Esophagus muscularis mucosa (tissue), 4 donors: ENCODE data around the gene PPP1R1B.

ENCODE experiments used
- EP300 ChIP-seq: sonication (generic); formaldehyde crosslinking; IDR thresholded peaks from one replicate; pipeline ENCODE4 v1.6.1; 2017; ENCODE audit warnings: antibody characterized with exemption
- POLR2A ChIP-seq: fragments of 450-650 bp; IDR thresholded peaks from one replicate; pipeline ENCODE4 v1.6.1; 2017; ENCODE audit warnings: antibody characterized with exemption, moderate library complexity, mild to moderate bottlenecking, low read depth
- POLR2AphosphoS5 ChIP-seq, 2 donors: sonication (generic); formaldehyde crosslinking; IDR thresholded peaks; one replicate each; pipeline ENCODE4 v1.6.1; 2017; ENCODE audit warnings: antibody characterized with exemption in 2 of 2
- TF ChIP-seq, protein P1 (sequence below), 3 experiments: fragments of 200-600 bp in 2 of 3; fragments of 450-650 bp in 1 of 3; sonication (generic) in 2 of 3; IDR thresholded peaks; one replicate each; pipeline ENCODE4 v1.5.1; 2017 to 2019; ENCODE audit warnings: antibody characterized with exemption in 3 of 3, mild to moderate bottlenecking in 2 of 3, moderate library complexity in 1 of 3

DNA sequence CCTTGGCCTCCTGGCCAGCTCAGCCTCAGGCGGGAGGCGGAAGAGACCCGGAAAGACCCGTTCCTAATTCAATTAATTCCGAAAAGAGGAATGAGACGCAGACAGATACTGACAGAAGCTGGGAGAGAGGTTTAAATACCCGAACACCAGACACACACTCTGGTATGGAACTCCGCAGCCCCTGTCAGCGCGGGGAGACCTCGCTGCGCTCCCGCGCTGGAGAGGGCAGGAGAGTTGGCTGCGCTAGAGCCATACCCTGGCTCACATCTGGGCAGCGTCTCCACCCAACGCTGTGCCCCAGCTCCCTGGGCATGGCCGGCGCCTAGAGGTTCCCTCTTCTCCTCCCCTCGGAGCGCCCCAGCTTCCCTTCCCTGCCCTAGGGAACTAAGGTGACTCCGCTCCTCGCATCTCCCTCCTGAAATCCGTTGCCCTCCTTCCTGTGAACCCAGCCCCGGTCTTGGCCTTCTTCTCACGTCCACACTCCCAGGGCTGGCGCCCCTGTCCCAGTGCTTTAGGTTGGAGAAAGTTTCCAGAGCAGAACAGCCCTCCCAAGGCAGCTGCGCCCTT is 27.0 kb upstream of the PPP1R1B start:
- TF ChIP-seq, protein P1, sequence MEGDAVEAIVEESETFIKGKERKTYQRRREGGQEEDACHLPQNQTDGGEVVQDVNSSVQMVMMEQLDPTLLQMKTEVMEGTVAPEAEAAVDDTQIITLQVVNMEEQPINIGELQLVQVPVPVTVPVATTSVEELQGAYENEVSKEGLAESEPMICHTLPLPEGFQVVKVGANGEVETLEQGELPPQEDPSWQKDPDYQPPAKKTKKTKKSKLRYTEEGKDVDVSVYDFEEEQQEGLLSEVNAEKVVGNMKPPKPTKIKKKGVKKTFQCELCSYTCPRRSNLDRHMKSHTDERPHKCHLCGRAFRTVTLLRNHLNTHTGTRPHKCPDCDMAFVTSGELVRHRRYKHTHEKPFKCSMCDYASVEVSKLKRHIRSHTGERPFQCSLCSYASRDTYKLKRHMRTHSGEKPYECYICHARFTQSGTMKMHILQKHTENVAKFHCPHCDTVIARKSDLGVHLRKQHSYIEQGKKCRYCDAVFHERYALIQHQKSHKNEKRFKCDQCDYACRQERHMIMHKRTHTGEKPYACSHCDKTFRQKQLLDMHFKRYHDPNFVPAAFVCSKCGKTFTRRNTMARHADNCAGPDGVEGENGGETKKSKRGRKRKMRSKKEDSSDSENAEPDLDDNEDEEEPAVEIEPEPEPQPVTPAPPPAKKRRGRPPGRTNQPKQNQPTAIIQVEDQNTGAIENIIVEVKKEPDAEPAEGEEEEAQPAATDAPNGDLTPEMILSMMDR (IDR thresholded peaks at IDR 0.05): no peak
- TF ChIP-seq POLR2A (no peak), EP300 (no peak), POLR2AphosphoS5 (IDR thresholded peaks at IDR 0.05) (no peak)
